Raji (cell line): Measurements from ENCODE around the gene LRP1B.

Experiments used
- POLR2A ChIP-seq: IDR thresholded peaks from 2 replicates; pipeline ENCODE4 v1.6.1; 2011; ENCODE audit warnings: low read depth, low read length, control low read depth; ENCODE audit not compliant: insufficient read depth

Gene LRP1B

GRCh38 chr2:140695155-140695554 lies 1435.7 kb downstream of the LRP1B start:
- TF ChIP-seq POLR2A, result no peak

GRCh38 chr2:140687825-140688224 lies 1443.0 kb downstream of the LRP1B start:
- TF ChIP-seq POLR2A, result no peak

- no peak for TF ChIP-seq POLR2A
Measured at GRCh38 chr2:140683658-140684057, 1447.2 kb downstream of the LRP1B start.

GRCh38 chr2:140680862-140681261 lies 1450.0 kb downstream of the LRP1B start:
- no peak for TF ChIP-seq POLR2A

GRCh38 chr2:140679752-140680151 lies 1451.1 kb downstream of the LRP1B start:
- TF ChIP-seq POLR2A, result no peak

- TF ChIP-seq POLR2A, result no peak
Measured at GRCh38 chr2:140669911-140670310, 1460.9 kb downstream of the LRP1B start.

GRCh38 chr2:140667203-140667602 lies 1463.6 kb downstream of the LRP1B start:
- TF ChIP-seq POLR2A, result no peak

GRCh38 chr2:140662504-140662903 lies 1468.3 kb downstream of the LRP1B start:
- TF ChIP-seq POLR2A, result no peak

GRCh38 chr2:140658760-140659692 lies 1471.8 kb downstream of the LRP1B start:
- TF ChIP-seq POLR2A, result no peak

GRCh38 chr2:140657657-140658056 lies 1473.2 kb downstream of the LRP1B start:
- TF ChIP-seq POLR2A, result no peak

- no peak for TF ChIP-seq POLR2A
Measured at GRCh38 chr2:140654565-140654964, 1476.3 kb downstream of the LRP1B start.

GRCh38 chr2:140650825-140651224 lies 1480.0 kb downstream of the LRP1B start:
- no peak for TF ChIP-seq POLR2A

GRCh38 chr2:140648393-140648792 lies 1482.4 kb downstream of the LRP1B start:
- no peak for TF ChIP-seq POLR2A

- TF ChIP-seq POLR2A, result no peak
Measured at GRCh38 chr2:140643761-140644187, 1487.0 kb downstream of the LRP1B start.

- TF ChIP-seq POLR2A, result no peak
Measured at GRCh38 chr2:140641163-140641562, 1489.7 kb downstream of the LRP1B start.

GRCh38 chr2:140639628-140640027 lies 1491.2 kb downstream of the LRP1B start:
- TF ChIP-seq POLR2A, result no peak

- no peak for TF ChIP-seq POLR2A
Measured at GRCh38 chr2:140630557-140630956, 1500.3 kb downstream of the LRP1B start.
